Esophagus squamous epithelium (tissue), 4 donors: ENCODE measurements around the gene DMRTC2.

Source experiments
- POLR2A ChIP-seq, 4 donors: fragments of 450-650 bp; IDR thresholded peaks; one replicate each; pipeline ENCODE4 v1.6.1; 2017; ENCODE audit warnings: antibody characterized with exemption in 4 of 4, mild to moderate bottlenecking in 4 of 4, moderate library complexity in 3 of 4
- TF ChIP-seq, protein P1 (sequence below), 6 experiments: fragments of 450-650 bp in 4 of 6; fragments of 200-600 bp in 2 of 6; sonication (generic) in 2 of 6; IDR thresholded peaks; one replicate each; pipeline ENCODE4 v1.5.1; 2016 to 2019; ENCODE audit warnings: antibody characterized with exemption in 6 of 6, mild to moderate bottlenecking in 4 of 6, moderate library complexity in 4 of 6

DNA sequence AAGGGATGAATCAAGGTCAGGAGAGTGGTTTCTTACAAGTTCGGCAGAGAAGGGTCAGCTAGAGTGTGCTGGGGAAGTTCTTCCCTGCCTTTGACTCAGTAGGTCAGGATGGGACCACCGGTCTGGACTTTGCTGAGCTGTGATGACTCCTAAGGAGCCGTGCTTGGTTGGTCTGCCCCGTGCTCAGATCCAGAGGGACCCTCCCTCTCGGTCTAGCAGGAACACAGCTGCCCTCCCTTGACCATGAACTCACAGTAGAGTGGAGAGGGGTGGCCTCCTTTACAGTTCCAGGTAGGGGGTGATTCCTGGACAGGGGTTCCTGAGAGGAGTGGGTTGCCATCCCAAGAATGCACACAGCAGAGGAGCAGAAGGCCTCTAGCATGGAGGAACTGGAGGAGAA lies 19.5 kb downstream of the DMRTC2 start:
- TF ChIP-seq, protein P1, sequence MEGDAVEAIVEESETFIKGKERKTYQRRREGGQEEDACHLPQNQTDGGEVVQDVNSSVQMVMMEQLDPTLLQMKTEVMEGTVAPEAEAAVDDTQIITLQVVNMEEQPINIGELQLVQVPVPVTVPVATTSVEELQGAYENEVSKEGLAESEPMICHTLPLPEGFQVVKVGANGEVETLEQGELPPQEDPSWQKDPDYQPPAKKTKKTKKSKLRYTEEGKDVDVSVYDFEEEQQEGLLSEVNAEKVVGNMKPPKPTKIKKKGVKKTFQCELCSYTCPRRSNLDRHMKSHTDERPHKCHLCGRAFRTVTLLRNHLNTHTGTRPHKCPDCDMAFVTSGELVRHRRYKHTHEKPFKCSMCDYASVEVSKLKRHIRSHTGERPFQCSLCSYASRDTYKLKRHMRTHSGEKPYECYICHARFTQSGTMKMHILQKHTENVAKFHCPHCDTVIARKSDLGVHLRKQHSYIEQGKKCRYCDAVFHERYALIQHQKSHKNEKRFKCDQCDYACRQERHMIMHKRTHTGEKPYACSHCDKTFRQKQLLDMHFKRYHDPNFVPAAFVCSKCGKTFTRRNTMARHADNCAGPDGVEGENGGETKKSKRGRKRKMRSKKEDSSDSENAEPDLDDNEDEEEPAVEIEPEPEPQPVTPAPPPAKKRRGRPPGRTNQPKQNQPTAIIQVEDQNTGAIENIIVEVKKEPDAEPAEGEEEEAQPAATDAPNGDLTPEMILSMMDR (IDR thresholded peaks at IDR 0.05), result no peak
- TF ChIP-seq POLR2A (IDR thresholded peaks at IDR 0.05), result no peak
